Activated naive CD8-positive, alpha-beta T cell treated with anti-CD3 and anti-CD28 coated beads, Interleukin-2, amount 50 U/mL, for 16 hours (primary cell): ENCODE data around the gene CAPZB.

Experiments
- DNase-seq: peaks from one replicate; pipeline ENCODE4 v3.0.0-alpha.2; 2020; ENCODE audit warnings: low read depth, low spot score

CAPZB gene

DNA sequence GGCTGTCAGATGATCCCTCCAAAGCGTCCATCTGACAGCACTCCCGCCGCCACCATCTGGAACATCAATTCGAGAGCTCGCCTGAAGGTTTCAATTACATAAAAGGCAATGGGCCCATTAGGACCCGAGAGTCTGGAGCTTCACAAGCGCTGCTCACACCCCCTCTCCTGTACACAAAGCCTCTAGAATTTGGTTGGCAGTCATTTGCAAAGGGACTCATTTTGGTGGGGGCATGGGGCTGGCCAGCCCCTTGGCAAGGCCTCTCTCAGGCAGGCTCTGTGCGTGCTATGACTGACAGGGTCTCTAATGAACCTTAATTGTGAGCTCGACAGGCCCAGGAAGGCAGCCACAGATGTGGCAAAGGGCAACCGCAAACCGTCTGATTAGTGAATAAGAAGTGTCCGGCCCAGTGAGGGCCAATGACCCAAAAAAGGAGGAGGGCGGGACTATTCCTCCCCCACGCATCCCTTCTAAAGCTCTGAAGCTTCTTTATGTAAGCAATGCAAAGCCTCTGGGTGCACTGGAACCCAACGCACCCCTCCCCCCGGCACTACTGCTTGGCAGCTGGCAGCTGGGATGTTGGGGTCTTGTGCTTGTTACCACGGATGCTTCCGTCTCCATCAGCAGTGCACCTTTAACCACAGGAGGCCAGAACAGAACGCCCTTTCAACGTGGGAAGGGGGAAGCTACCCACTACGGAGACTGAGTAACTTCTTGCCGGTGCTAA, 79.4 kb downstream of the CAPZB start:
- no peak for DNase-seq

DNA sequence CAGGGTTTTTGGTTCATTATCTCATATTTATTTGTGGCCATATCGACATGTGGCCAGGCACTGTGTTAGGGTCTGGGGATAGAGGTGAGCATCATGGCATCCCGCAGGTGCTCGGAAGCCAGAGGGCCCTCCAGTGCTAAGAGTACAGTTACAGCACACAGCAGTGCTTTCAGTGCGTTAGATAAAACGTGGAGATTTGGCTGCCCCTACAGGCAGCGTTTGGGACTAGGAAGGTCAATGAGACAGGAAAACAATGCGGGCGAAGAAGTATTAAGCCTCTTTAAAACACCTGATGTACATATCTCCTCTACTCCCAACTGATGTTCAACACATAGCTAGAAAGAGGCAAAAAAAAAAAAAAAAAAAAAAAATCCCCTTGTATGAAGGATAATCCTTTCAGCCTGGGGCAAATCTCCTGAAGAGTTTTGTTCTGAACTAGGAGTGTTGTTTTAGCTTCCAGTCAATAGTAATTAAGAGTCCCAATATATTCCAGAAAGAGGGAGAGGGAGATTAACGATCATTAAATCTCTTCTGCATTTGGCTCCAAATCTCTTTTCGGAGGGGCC, 80.1 kb downstream of the CAPZB start:
- no peak for DNase-seq

DNA sequence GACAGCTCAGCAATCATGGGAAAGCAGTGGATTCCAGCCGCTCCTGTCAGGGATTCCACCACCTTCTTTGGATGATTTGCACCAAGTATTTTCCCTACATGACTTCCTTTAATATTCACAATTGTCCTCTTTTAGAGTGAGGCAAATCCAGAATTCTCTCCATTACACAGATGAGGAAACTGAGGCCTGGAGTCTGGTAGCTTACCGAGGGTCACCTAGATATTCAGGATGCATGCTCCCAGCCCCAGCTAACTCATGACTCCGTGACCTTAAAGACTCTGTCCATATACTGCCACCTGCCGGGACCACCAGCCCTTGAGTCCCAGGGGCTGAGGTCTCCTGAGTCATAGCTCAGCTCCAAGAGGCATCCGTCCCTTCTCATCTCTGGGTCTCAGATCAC, 80.6 kb downstream of the CAPZB start:
- DNase-seq, result no peak

DNA sequence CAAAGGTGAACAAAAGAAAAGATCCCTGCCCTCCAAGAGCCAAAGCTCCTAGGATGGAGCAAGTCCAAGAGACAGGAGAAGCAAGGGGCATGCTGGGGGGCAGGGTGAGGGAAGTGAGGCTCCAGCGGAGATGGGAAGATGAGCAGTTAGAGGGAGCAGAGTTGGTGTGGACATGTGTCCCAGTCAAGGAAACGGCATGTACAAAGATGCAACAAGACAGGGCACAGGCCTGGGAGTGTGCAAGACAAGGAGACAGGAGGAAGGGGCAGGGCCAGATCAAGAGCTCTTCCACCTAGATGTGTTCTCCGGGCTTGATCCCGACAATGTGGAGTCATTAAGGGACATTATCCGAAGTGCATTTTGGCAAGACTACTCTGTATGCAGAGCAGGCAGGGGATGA, 82.1 kb downstream of the CAPZB start:
- no peak for DNase-seq

DNA sequence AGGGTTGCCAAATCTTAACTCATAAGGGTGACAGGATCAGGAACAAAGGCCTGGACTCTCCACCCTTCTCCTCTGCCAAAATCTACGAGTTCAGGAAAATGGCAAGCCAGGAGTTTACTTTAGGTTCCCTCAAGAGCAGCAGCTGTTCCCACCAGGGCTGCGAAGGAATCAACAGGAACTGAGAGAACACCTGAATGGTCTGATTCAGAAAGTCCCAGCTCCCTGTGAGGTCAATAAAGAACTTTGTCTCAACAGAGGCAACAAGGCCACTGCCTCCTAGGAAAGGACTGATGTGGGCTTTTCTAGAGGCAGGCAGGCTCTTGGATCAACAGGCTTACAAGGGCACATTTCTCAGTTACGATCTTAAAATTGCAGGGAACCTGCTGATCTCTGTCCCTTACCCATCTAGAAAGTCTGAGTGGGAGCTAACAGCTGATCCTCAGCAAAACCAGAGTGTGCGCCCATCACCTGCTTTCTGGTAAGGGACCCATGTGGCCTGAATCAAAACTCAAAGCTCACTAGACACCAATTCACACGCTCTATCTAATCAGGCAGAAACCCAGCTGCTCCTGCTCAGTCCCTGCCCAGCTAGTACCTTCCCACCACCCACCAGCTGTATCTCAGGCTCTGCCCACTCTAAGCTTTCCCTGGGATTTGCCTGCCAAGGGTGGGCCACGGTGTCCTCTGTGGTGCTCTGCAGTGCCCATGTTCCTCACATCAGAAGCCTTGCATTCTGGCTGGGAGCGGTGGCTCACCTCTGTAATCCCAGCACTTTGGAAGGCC, 83.1 kb downstream of the CAPZB start:
- DNase-seq, result no peak

DNA sequence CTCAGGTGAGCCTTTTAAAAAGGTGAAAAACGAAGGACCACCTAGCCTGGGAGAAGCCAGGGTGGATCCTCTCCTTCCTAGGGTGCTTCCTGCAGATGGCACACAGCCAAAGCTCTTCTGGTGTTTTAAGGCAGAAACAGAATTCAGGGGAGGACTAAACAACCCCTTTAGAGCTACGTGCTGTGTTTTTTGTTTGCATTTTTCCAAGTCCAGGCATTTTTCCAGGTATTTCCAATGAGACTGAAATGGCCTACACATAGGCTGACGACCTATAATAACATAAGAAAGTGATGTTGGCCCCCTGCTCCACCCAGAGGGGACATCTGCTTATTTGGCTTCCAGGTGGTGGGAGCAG, 83.8 kb downstream of the CAPZB start:
- DNase-seq, result no peak

DNA sequence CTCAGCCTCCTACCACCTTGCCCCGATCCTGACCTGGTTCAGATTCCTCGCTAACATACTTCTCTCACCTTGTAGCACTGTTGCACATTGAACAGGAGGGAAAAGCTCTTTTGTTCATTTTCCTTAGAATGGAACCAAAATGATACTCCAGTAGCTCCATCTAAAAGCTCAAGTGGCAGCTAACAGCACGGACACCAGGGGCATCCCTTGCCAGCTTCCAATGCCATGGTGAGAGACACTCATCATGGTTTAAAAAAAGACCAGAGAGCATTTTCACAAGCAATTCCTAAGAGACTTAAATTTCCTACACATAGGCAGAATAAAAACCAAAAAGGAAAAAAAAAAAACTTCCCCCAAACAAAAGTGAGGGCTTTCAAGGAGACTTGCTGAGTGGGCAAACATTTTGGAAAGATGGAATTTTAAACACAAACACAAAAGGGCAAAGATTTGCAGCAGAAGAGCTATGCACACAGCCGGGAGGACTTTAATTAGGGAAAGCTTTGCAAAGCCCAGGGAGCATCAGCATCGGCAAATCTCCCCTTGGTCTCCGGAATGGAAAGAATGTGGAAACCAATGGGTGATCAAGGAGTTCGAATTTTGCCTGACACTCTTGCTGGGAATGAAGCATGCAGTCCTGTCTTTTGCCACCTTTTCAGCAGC, 84.3 kb downstream of the CAPZB start:
- no peak for DNase-seq

DNA sequence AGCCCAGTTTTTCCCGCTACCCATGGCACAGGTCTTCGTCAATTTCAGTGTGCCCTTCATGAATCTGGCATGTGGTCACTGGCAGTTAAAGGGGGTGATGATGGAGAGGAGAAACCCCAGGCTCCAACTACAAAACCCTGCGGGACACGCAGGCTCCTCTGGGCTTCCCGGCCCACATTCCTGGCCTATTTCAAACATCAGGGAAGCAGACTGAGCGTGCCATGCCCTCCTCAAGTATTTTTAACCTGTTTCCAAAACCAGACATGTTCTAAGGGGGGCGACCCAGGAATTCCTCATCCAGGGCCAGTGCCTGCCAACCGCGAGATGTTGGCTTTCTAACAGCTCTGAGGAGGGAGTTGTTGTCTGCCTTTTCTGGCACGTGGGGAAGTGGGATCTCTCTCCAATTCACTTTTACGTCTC, 85.1 kb downstream of the CAPZB start:
- DNase-seq, result no peak

DNA sequence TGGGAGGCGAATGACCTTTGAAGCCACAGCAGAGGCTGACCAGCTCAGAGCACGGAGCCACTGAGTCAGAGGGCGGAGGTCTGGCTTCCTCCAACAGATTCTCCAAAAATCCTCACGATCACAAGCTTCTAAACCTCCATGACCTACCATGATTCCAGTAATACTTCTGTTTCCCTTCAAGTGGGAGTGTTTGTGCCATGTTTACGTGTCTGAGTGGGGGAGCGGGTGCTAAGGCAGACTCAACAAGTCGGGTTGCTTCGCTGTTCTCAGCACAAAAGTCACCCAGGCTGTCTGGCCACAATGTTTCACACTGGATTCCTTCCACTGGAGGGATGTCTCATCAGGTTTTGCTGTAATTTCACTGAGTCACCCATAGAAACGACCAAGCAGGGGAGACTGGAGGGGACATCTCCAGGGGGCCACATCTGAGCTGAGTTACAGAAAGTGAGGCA, 87.0 kb downstream of the CAPZB start:
- DNase-seq, result no peak

DNA sequence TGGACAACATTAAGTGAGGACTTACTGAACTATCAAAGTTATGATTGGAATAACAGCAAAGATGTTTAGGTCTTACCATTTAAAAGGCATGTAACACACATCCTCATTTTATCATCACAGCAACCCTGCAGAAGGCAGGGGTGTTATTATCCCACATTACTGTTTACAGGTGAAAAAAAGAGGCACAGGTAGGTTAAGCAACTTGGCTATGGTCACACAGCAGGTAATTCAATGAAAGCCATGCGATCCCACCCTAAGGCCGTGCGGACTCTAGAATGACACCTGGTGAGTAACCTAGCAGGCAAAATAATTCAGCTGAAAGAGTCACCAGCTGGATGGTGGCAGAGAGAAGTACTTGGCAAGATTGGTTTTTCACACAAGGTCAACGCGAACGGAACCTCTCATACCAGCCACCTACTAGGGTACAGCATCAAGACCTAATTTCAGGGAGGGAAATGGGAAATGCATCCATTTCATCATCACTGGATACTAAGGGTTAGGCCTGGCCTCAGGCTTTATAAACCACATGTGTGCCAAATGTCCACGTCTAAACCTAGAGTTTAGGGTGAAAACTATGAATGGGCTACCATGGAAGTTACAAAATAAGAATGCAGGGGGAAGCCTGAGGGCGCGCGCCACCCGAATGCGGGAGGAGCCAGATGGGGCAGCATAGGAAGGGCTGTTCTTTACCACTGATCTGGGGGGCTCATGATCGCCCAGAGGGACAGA, 88.0 kb downstream of the CAPZB start:
- DNase-seq, result no peak

DNA sequence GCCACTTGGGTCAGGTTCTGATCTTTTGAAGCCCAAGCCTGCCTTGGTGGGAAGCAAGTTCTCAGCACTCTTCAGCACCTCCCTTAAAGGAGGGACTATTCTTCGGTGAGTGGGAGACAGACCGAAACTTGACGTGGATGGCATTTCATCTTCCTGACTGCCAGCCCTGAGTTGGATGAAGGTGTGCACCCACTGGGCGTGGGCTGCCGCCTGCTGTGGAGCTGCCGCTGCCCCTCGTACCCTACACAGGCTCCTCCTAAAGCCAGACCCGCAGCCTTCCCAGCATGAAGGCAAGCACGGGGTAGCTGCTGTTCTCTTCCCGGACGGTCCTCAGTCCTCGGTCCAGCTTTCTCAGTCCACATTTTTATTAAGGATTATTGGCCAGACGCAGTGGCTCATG, 89.1 kb downstream of the CAPZB start:
- no peak for DNase-seq

DNA sequence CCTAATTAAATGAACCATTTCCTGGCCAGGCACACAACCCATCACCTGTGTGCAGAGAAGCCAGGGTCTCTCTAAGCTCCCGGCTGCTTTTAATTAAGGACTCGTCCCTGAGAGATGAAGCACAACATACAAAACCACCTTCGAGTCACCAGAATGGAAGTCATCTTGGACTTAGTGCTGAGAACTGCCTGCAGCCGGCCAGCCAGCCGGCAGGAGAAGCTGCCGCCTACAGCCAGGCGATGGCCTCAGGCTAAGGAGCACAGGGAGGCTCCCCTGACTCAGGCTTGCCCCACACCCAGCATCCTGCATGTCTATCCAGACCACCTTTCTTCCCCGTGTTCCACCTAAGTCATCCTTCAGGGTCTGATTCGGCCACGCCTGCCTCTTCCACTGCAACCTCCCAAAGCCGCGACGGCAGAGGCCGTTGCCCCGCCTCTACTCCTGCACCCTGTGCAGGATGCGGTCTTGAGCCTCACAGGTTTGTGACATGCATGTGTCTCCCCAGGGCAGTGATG, 89.6 kb downstream of the CAPZB start:
- DNase-seq, result no peak

DNA sequence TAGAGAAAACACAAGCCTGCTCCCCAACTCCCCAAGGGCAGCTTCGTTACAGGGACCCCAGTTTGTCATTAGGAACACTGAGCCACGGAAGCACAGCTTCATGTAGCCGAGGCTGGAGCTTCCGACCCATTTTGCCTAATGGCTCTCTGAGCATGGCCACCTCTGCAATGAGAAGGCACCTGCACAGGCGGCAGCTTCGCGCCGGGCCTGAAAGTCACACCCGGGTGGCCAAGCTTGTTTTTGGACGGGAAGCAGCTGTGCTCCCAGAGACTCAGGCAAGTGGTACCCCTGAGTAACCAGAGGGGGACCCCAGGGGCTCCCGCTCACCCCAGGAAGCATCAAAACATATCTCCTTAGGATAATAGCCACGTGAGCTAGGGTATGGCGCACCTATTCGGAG, 92.3 kb downstream of the CAPZB start:
- no peak for DNase-seq

DNA sequence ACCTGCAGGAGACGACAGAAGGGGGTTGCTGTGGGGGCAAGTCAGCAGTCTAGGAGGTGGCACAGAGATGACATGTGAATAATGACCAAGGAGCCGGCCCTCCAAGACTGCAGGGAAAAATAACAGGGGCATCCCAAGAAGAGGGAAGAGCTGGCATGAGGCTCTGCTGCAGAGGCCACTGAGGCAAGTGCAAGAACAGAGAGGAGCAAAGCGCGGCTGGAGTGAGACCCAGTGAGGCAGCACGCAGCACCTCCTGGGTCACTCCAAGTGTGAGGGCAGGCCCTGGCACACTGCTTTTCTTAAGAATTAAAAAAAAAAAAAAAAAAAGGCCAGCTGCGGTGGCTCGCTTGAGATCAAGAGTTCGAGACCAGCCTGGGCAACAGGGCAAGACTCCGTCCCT, 93.1 kb downstream of the CAPZB start:
- DNase-seq, result no peak

DNA sequence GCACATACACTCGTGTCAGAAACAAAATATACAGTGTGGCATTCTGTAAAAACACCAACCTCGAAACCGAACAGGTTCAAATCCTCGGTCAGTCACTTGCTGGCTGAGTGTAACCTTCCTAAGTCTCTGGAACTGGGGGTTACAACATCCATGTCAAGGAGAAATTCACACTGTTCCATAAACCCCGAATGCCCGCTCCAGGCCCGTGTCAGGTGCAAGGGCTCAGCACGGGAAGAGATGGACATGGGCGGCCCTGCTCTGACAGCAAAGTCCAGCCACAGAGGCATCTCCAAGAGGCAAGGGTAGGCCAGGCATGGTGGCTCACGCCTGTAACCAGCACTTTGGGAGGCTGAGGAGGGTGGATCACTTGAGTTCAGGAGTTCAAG, 93.8 kb downstream of the CAPZB start:
- no peak for DNase-seq

DNA sequence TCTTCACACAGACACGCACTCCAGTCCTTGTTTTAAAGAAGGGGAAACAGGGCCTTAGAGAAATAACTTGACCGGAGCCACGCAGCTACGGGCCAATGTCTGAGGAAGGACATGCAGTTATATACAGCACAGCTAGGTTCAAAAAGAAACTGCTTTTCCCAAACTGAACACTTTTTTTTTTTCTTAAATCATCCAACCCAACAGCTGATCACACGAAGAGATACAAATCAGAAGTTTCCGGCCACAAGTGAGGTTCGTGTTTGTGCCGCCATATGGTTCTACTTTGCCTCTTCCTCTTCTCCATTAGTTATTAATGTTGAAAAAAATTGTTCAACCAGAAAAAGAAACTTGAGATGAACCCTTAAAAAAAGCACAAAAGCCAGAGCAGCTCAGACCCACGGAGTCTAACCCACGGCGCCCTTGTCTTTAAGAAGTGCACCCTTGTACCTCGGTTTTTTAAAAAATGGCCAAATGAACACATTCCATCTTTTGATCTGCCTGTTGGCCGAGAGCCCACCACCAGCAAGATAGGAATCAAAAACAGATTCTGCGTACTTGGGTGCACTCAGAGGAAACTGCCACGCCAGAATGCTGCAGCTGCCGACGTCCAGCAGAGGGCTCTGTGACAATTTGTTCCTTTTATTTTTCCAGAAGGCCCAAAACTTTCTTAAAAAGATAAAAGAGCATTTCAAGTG, 94.3 kb downstream of the CAPZB start:
- no peak for DNase-seq

DNA sequence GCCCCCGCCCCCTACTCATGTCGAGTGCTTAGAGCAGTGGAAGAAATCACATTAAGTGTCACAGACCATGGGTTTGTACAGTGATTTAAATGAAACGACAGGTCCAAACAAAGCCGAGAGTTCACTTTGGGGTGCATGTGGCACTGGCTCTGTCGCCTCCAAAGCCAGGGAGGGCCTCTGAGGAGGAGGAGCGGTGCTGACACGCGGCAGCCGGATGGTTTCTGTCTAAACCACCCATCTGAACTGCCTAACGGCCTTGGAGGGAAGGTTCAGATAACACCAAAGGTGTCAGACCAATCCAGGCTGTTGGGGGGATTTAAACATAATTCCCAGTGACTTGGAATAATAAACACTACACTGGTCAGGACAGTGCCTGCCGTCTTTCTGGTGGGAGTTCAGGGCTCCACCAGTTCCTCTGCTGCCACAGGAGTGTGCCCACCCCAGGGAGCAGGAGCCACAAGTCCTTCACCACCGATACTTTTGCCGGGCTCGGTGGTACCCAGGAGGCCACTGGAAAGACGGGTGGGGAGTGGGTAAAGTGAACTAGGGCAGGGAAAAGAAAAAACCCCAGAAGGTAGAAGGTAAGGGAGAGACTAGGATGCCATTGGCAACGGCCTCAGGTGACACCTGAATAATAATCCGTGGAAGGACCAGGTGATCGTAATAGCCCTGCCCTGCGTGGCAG, 95.0 kb downstream of the CAPZB start:
- DNase-seq, result no peak

DNA sequence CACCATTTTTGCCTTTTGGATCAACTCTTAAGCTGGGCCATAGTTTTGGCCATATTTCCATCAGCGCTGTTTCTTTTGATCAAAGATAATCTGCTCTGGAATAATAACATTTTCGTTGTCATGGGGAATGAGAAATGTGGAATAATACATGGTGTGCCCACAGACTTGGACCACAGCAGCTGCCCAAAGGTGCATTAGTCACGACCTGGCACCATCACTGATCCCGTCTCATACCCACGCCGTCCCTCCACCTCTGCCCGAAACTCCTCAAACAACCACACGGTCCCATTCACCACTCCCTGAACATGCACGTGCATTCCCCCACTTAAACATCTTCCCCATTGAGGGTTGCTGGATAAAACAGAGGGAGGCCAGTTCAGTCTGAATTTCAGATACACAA, 96.4 kb downstream of the CAPZB start:
- no peak for DNase-seq

DNA sequence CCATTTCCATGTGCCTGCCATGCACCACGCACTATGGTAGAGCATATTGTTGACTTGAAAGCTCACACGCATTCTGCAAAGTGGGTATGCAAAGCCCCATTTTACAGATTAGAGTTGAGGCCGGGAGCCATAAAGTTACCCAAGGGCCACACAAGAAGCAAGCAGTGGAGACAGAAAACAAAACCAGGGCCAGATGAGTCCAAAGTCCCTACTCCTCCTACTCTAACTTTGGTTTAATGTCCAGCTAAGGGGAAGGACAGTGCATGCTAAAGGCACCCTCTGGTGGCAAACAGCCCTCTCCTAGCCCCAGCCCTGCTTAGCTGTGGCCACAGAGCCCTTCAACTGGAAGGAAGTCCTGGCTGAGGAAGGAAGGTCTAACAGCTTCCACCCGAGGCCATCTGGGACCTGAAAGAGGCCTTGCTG, 98.3 kb downstream of the CAPZB start:
- DNase-seq, result no peak

DNA sequence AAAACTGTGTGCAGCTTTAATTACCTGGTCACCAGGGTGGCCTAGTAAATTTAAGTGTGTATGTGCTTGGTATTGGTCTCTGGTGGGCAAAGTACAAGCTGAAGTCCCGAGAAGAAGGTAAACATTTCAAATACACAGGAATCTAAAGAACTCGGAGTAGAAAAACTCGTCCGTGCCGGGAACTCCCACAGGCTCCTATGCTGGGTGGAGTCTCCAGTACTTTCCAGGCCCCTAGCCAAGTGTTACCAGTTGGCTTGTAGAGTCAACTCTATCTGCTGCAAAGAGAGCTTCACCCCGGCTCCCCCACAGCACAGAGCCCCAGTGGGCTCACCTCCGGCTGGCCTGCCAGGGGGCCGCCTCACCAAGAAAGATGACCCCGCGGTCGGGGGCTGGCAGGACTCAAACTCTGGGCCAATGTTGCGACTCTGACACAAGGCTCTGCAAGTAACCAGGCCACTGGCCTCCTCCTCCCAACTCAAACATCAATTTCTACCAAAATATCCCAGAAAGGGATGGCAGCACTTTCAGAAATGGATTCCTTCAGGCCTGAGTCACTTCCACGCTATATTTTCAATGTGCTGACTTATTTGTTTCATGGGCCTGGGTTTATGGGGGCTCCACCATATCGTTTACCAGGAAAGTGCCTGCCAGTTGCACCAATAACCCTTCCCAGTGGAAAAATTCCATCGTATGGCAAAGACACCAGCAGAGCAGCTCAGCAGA, 99.3 kb downstream of the CAPZB start:
- no peak for DNase-seq
